NCI-H2171 (cell line): Measurements from ENCODE around the gene ELOA.
"Not testable (repeated sequence)": the region's sequence is repeated elsewhere in the genome, so short reads cannot be mapped to it uniquely, and the experiment has no call there.

Experiments
- DNase-seq: peaks from one replicate; lab custom pipeline; 2025; lab: John Stamatoyannopoulos, UW

The ELOA gene

GRCh38 chr1:23801338-23801748, 58.1 kb downstream of the ELOA start:
- DNase-seq, result no peak

GRCh38 chr1:23801876-23802275, 58.6 kb downstream of the ELOA start:
- DNase-seq, result no peak

GRCh38 chr1:23802809-23803342, 59.6 kb downstream of the ELOA start:
- DNase-seq, result not testable (repeated sequence)

- DNase-seq, result no peak
Observed at GRCh38 chr1:23803674-23804073, 60.4 kb downstream of the ELOA start.

- no peak for DNase-seq
Observed at GRCh38 chr1:23804183-23804835, 61.0 kb downstream of the ELOA start.

GRCh38 chr1:23805025-23805424, 61.8 kb downstream of the ELOA start:
- no peak for DNase-seq

- no peak for DNase-seq
Observed at GRCh38 chr1:23806280-23806679, 63.0 kb downstream of the ELOA start.

- no peak for DNase-seq
Observed at GRCh38 chr1:23807453-23807852, 64.2 kb downstream of the ELOA start.

- DNase-seq, result peak; percentile 34
Observed at GRCh38 chr1:23809751-23810171, 66.5 kb downstream of the ELOA start.

- DNase-seq, result no peak
Observed at GRCh38 chr1:23810818-23811540, 67.7 kb downstream of the ELOA start.
